ENCODE data around the gene CCDC174.

The CCDC174 gene

DNA sequence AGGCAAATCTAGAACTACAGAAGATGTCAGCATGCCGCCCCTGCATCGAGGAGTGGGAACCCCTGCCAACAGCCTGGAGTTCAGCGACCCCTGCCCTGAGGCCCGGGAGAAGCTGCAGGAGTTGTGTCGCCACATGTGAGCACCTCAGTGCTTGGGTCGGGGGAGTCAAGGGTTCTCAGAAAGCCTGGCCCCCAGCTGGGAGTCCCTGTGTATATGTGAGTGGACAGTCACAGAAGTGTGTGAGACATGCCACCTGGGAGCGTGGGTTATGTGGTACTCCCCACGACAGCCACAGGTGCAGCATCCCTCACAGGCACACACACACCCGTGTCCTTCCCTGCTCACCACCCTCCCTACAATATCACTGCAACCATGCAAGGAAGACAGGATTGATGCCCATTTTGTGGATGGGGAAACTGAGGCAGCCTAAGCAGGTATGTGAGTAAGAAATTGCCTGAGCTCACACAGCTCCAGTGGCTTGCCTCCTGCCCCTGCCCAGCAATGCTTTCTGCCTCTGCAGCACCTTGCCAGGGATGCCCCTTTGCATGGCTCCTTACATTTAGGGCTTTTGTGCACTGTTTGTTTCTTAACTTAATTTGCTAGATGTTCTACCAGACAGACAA is 51.7 kb downstream of the CCDC174 start:
- no peak for DNase-seq (ENCODE audit: low spot score)

DNA sequence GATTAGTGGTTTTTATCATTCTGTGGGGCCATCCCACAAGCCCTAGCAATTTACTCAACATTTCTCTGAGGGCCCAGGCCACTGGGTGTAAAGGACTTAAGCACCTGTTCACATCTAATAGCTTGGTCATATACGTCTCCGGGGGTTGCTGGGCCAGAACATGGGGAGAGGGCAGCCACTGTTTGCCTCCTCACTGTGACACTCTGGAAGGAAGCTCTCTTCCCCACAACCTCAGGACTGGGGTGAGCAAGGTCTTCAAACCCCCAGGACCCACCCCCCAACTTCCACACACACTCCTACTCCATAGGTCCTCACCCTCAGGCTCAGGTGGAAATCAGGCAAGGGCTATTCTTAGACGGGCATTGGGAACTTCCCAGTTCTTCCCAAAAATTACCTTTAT is 52.2 kb downstream of the CCDC174 start:
- DNase-seq (ENCODE audit: low spot score), result no peak

DNA sequence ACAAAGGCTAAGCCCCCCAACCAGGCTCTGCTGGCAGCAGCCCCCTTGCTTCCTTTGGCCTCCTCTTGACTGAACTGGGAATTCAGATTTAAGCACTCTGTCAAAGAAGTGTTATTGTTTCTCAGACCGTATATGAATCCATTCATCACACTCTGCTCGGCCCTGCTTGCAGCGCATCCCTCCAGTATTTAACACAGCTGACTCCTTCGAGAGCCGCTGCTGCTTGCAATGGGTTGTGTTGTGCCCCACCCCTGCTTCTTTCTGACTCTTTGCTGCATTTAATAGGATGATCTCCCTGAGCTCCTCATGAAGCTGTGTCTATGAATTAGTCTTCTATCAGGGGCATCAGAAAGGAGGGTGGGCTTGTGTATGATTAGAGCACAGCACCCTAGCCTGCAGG is 54.5 kb downstream of the CCDC174 start:
- DNase-seq (ENCODE audit: low spot score), result no peak

DNA sequence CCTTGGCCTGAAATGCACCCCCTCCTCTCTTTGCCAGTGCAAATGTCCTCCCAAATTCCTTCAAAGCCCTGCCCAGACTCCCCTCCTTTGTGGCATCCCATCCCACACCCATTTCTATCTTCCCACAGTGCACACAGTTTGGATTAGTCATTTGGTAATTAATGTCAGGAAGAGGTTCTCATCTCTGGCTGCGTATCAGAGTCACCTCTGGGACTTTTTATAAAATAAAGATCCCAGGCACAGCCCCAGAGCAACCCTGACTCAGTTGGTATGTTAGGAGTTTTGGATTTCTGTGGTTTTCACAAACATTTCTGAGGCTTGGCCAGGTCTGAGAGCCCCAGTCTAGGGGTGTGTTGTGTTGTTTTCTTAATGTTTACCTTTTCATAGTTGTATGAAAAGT is 65.0 kb downstream of the CCDC174 start:
- no peak for DNase-seq (ENCODE audit: low spot score)

DNA sequence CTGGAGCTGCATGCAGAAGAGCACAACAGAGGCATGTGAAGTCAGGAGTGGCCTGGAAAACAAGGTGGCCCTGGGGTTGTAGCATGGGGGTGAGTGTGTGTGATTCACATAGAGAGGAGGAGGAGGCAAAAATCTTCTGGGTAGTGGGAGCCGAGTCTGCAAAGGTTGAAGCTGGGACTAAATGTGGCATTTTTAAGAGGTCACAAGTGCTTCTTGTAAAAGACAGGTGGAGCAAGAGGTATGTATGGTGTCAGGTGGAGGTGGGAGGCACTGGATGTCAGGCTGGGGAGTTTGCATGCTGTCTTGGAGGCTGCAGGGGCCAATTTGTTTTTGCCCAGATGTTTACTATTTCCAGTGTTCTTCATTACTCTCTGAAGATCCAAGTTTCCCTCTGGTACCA is 65.7 kb downstream of the CCDC174 start:
- no peak for DNase-seq (ENCODE audit: low spot score)

DNA sequence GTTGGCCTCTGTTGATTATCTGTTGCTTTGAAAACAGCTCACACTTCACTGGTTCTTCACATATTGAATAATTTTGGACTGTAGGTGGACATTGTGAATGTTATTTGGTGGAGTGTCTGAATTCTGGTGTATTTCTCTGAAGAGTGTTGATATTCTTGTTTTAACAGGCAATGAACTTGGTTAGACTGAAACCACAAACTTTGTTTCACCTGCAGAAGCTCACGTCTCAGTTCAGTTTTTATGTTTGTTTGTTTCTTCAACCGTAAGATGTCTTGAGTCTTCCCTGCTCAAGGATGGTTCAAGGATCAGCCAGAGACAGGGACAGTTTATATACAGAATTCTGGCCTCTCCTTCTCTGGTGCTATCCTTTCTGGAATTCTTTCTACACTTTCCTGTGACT is 67.0 kb downstream of the CCDC174 start:
- no peak for DNase-seq (ENCODE audit: low spot score)

DNA sequence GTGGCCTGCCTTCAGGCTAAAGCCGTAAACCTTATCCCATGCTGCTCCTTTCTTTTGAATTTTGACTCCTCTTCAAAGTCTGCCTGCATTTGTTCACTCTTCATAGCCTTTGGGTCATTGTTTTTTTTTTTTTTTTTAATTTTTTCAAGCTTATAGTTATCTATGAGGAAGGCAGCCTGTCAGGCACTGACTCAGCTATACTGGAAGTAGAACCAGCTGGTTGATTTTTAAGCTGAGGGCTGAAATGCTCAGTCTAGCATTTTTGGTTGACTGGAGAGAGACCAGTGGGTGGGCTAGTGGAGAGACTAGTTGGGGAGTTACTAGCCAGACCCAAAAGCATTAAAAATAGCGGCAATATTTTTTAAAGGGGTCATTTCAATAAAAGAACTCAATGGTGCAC is 67.4 kb downstream of the CCDC174 start:
- DNase-seq (ENCODE audit: low spot score), result no peak

DNA sequence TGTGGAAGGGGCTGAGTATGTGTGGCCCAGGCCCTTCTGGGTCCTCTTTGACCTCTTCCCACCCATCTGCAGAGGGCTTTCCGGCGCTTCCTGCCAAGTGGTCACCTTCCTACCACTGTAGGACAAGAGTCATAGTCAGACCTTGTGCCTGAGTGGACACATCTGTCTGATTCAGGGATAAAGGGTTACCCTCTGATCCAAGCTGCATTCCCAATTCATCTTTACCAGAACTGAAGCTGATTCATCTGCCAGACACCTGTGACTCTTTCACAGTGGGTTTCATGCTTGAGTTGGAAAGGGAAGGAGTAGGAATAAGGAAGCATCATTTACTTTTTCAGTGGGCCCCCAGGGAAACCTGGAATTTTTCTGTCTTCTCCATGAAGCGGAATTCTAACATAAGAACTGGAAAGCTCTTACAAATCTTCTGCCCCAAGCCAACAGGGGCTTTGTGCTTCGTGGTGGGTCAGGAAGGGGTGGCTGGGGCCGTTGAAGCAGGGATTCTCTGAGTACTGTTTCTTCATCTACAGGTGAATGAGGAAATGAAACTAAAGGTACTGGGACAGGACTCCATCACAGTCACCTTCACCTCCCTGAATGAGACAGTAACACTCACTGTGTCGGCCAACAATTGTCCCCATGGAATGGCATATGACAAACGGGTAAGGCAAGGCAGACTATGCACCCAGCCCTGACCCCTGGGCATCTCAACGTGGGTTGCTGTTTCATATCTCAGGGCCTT is 69.7 kb downstream of the CCDC174 start:
- DNase-seq (ENCODE audit: low spot score), result no peak

Measured in CD4-positive, alpha-beta T cell treated with Interleukin-2 at 100 ng/mL for 4 hours (primary cell).